HG03159 (cell line): ENCODE data around the gene ACAA2.

ENCODE experiments used
- ATAC-seq: cut with Tn5 transposase; IDR thresholded peaks from one replicate; pipeline ENCODE4 v1.9.1; 2021; ENCODE audit warnings: mild to moderate bottlenecking, moderate library complexity; ENCODE audit not compliant: unreplicated experiment

ACAA2 gene

GRCh38 chr18:49813319-49814146, at the start of gene ACAA2:
Gene ACAA2 (minus strand): TSS chr18:49813533. CDS start chr18:49813484, 49 bp downstream.
- peak; percentile 75 for ATAC-seq

- ATAC-seq: no peak
These were observed 49.5 kb upstream of the ACAA2 start for GRCh38 chr18:49862656-49863385.

GRCh38 chr18:49861659-49862058, 48.3 kb upstream of the ACAA2 start:
- ATAC-seq: no peak

GRCh38 chr18:49859725-49860124, 46.4 kb upstream of the ACAA2 start:
- ATAC-seq: no peak

GRCh38 chr18:49859021-49859359, 45.7 kb upstream of the ACAA2 start:
- no peak for ATAC-seq

- ATAC-seq: no peak
These were observed 45.1 kb upstream of the ACAA2 start for GRCh38 chr18:49858309-49859020.

- no peak for ATAC-seq
These were observed 44.4 kb upstream of the ACAA2 start for GRCh38 chr18:49857708-49858107.

GRCh38 chr18:49856496-49856895, 43.2 kb upstream of the ACAA2 start:
- ATAC-seq: no peak

GRCh38 chr18:49855711-49856415, 42.5 kb upstream of the ACAA2 start:
- no peak for ATAC-seq

GRCh38 chr18:49854681-49855080, 41.3 kb upstream of the ACAA2 start:
- no peak for ATAC-seq

- ATAC-seq: no peak
These were observed 40.1 kb upstream of the ACAA2 start for GRCh38 chr18:49853436-49853835.

GRCh38 chr18:49853011-49853410, 39.7 kb upstream of the ACAA2 start:
- ATAC-seq: no peak

- ATAC-seq: no peak
These were observed 38.3 kb upstream of the ACAA2 start for GRCh38 chr18:49851624-49852023.

- no peak for ATAC-seq
These were observed 37.3 kb upstream of the ACAA2 start for GRCh38 chr18:49850636-49851035.

- ATAC-seq: no peak
These were observed 36.2 kb upstream of the ACAA2 start for GRCh38 chr18:49849331-49850217.

- no peak for ATAC-seq
These were observed 34.8 kb upstream of the ACAA2 start for GRCh38 chr18:49848115-49848514.

- no peak for ATAC-seq
These were observed 34.2 kb upstream of the ACAA2 start for GRCh38 chr18:49847524-49847923.

- ATAC-seq: no peak
These were observed 33.6 kb upstream of the ACAA2 start for GRCh38 chr18:49846718-49847470.

GRCh38 chr18:49846361-49846662, 33.0 kb upstream of the ACAA2 start:
- no peak for ATAC-seq
